ENCODE results near the gene C18orf32.
"Not testable (repeated sequence)": the region's sequence is repeated elsewhere in the genome, so short reads cannot be mapped to it uniquely, and the experiment has no call there.

Gene C18orf32

GRCh38 chr18:49486953-49487710, at the start of gene C18orf32:
Gene C18orf32, minus strand, starts transcription at chr18:49487234. Its CDS starts 3,486 bp downstream, at chr18:49483748.
- DNase-seq, result peak; percentile 97

DNA sequence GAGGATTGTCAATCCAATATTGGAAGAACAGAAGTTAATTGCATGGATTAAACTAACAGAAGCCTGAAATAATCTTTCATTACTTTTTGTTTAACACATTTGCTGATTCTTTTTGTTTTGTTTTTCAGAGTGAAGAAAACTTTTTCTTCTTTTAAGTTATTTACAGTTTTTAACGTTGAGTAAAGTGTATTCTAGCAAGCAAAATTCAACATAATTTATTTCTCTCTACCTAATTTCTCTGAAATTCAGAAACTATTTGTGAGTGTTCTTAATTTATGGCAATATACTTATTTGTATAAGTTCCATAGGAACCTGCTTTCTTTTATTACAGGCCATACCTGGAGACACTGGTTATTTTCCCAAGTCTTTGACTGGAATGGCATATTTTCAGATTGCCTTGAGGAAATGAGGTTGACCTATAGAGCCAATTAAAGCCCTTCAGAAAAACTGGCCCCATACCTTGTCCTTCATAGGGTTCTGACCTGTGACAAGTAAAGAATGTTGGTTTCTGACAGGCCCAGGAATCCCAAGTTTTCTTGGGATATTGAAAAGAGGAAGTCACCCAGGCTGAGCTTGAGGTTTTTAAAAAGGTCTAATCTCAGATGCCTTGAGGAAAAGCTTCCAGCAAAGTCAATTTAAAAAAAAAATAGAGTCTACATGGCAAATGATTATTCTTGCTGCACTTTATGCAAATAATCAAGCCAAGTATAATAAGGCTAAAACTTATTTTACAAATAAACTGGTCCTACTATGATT, 48.0 kb upstream of the C18orf32 start:
- DNase-seq, result no peak

DNA sequence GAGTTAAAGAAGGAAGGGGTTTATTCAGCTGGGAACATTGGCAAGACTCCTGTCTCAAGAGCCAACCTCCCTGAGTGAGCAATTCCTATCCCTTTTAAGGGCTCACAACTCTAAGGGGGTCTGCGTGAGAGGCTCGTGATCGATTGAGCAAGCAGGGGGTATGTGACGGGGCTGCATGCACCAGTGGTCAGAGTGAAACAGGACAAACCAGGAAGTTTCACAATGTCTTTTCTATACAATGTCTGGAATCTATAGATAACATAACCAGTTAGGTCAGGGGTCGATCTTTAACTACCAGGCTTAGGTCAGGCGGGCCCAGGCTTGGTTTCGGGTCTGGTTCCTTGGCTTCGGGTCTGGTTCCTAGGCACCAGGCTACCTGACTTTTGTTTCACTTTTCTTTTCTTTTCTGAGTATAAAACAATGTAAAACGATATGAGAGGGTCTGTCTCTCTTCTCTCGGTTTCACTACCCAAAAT, 44.7 kb upstream of the C18orf32 start:
- no peak for DNase-seq

GRCh38 chr18:49529596-49529995, 42.6 kb upstream of the C18orf32 start:
- DNase-seq, result no peak

GRCh38 chr18:49527631-49528327, 40.7 kb upstream of the C18orf32 start:
- no peak for DNase-seq

DNA sequence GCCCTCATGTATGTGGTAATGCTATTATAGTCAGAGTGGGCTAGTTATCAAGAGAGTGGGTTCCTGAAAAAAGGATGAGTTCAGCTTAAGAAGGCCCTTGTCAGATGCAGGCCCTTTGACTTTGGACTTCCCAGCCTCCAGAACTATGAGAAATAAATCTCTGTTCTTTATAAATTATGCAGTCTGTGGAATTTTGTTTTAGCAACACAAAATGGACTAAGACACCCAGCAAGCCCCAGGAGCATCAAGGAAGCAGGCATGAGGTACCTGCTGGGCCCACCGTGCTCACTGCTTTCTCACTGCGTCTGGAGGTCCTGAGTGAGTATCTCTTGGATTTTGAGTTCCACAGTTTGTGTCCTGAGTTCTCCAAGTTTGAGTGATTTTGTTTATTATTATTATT, 38.9 kb upstream of the C18orf32 start:
- DNase-seq, result no peak

- DNase-seq, result no peak
These were observed 37.9 kb upstream of the C18orf32 start for GRCh38 chr18:49524951-49525350.

- no peak for DNase-seq
These were observed 37.3 kb upstream of the C18orf32 start for GRCh38 chr18:49524349-49524748.

DNA sequence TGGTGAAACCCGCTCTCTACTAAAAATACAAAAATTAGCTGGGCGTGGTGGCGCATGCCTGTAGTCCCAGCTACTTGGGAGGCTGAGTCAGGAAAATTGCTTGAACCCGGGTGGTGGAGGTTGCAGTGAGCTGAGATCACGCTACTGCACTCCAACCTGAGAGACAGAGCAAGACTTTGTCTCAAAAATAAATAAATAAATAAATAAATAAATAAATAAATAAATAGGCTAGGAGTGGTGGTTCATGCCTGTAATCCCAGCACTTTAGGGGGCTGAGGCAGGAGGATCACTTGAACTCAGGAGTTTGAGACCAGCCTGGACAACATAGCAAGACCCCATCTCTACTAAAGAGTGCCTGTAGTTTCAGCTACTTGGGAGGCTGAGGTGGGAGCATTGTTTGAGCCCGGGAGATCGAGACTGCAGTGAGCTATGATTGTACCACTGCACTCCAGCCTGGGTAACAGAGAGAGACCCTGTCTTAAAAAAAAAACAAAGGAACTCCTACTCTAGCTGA, 36.6 kb upstream of the C18orf32 start:
- not testable (repeated sequence) for DNase-seq

DNA sequence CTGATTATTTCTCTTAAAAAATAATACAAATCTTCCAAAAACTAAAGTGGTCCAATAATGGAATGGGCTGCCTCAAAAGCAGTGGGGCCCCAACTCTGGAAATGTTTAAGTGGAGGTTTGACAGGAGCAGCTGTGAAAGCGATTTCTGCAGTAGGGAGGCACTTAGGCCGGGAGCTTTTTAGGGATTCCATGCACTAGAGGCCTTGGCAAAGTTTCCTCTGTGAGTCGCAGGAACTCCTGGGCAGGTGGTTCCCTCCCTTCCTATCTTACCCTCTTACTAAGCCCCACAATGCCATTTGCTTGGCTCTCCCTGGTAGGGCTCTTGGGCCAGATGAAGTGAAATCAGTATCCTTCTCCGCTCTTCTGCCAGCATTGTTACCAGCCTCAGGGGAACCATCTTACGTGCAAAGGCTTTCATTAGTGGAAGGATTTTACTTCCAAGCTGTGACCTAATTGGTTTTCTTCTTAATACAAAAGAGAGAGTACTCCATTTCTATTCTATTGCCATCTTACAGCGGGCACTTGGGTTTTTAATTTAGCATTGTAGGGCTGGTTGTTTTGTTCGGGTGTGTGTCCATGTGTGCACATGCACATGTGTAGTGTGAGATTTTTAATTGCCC, 34.3 kb upstream of the C18orf32 start:
- peak; percentile 37 for DNase-seq

DNA sequence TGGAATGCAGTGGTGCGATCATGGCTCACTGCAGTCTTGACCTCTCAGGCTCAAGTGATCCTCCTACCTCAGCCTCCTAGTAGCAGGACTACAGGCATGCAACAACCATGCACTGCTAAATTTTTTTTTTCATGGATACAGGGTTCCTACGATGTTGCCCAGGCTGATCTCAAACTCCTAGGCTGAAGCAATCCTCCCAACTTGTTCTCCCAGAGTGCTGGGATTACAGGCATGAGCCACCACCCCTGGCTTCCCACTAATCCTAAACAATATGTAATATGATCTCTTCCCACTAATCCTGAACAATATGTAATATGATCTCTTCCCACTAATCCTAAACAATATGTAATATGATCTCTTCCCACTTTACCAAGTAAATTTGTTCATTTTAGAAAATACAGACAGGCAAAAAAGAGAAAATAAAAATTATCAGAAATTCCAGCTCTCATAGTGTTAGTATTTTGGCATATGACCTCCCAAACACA, 33.7 kb upstream of the C18orf32 start:
- DNase-seq, result no peak

DNA sequence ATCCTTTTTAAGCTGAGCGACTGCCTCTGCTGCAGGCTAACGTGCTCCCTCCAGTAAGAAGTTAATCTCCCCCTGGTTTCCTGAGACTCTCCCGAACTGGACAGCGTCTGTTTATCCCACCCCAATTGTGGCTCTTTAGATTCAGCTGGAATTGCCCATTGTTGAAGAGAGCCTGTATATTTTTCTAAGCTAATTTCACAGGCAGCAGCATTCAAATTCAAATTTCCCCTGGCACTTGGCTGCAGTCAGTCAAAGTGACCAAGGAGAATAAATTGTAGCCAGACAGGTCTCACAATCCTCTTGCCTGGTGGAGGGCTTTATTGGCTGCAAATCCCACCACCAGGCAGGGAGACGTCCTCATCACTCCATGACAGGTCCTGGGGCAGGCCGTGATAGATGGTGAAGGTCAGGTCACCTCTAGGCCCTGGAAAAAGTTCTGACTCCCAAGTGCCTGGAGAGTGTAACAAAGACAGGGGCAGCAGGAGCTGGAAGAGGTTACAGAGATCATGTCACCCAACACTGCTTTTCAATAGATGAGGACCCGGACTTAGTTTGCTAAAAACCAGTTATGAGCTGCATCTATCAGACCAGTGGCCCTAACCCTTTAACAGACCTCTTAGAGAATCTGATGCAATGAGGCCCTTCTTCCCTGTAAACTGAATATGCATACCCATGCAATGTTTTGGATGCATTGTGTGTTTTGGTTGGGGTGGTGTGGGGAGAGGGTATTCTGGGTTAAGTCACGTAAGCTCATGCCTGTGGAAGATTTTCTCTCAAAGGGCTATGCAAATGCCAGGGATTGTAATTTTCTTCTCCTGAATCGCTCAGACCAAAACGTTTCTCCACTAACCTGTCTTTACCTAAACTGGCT, 32.3 kb upstream of the C18orf32 start:
- no peak for DNase-seq

GRCh38 chr18:49517483-49517882, 30.4 kb upstream of the C18orf32 start:
- no peak for DNase-seq

- peak; percentile 69 for DNase-seq
These were observed 28.5 kb upstream of the C18orf32 start for GRCh38 chr18:49515516-49515915.

DNA sequence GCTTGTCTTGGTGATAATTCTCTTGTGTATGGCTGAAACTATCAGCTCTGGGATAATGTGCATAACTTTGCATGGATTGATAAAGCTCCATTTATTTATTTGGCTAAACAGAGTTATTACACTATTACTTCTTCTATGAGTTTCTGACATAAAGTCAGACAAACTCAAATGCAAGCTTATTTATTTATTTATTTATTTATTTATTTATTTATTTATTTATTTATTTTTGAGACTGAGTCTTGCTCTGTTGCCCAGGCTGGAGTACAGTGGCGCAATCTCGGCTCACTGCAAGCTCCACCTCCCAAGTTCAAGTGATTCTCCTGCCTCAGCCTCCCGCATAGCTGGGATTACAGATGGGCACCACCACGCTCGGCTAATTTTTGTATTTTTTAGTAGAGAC, 28.0 kb upstream of the C18orf32 start:
- not testable (repeated sequence) for DNase-seq

DNA sequence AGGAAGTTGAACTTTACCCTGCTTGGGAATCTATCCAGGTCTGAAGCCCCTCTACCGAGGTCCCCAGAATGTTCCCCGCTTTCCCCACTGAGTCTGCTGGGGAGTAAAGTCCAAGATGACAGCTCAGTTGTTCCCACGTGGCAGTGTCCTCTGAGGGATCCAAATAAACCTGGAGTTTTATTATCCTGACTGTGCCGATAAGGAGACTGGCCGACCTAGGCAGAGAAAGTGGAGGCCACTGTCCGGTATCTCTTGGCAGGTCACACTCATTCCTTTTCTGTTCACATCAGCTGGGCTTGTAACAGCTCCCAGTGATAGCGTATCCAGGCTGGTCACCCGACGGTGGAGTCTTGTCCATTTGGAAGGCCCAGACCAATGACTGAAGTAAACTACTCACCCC, 27.5 kb upstream of the C18orf32 start:
- no peak for DNase-seq

DNA sequence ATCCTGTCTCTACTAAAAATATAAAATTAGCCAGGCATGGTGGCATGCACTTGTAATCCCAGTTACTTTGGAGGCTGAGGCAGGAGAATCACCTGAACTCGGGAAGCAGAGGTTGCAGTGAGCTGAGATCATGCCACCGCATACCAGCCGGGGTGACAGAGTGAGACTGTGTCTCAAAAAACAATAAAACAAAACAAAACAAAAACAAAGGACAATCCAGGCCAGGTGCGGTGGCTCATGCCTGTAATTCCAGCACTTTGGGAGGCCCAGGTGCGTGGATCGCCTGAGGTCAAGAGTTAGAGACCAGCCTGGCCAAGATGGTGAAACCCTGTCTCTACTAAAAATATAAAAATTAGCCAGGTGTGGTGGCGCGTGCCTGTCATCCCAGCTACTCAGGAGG, 25.8 kb upstream of the C18orf32 start:
- DNase-seq, result not testable (repeated sequence)

GRCh38 chr18:49510393-49511115, 23.5 kb upstream of the C18orf32 start:
- DNase-seq, result peak; percentile 81

- DNase-seq, result not testable (repeated sequence)
These were observed 19.4 kb upstream of the C18orf32 start for GRCh38 chr18:49506438-49506837.

DNA sequence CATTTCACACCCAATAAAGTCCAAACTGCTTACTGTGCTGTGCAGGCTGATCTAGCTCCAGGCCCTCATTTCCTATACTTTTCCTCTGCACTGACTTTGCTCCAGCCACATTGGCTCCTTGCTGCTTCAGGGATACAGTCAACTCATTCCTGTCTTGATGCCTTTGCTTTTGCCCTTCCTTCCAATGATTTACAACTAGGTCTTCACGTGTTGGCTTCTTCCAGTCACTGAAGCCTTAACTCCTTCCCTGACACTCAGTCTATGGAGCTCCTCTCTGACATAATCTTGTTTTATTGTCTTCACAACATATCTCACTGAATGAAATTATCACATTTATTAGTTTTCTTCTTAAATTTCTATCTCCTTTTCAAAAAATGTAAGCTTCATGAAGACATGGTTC, 16.9 kb upstream of the C18orf32 start:
- DNase-seq, result no peak

Data from eye (tissue), 1 donor.